Loucy (cell line): Measurements from ENCODE around the gene CLEC12A.

Experiments used
- H2AFZ ChIP-seq: fragments of 200-600 bp; sonication (generic); 2 replicates; pipeline ENCODE4 v1.6.0; 2016; ENCODE audit warnings: antibody characterized with exemption, mild to moderate bottlenecking, low read length, moderate library complexity
- H3F3A ChIP-seq: fragments of 200-600 bp; 2 replicates; pipeline ENCODE4 v1.6.0; 2016; ENCODE audit warnings: antibody characterized with exemption, low read depth, mild to moderate bottlenecking
- H3K27me3 ChIP-seq: fragments of 200-600 bp; sonication (generic); 2 replicates; pipeline ENCODE4 v1.6.1; 2014; ENCODE audit warnings: low read length, mild to moderate bottlenecking; ENCODE audit not compliant: insufficient read depth, poor library complexity, severe bottlenecking
- H3K36me3 ChIP-seq: fragments of 200-600 bp; sonication (generic); 2 replicates; pipeline ENCODE4 v1.6.1; 2016; ENCODE audit warnings: low read length; ENCODE audit not compliant: insufficient read depth
- H3K4me1 ChIP-seq: fragments of 200-600 bp; sonication (generic); 2 replicates; pipeline ENCODE4 v1.5.1; 2014; ENCODE audit warnings: low read length, mild to moderate bottlenecking; ENCODE audit not compliant: insufficient read depth, poor library complexity, severe bottlenecking
- H3K4me2 ChIP-seq: fragments of 200-600 bp; sonication (generic); 2 replicates; pipeline ENCODE4 v1.6.0; 2014; ENCODE audit warnings: antibody characterized with exemption, low read length, low read depth, mild to moderate bottlenecking; ENCODE audit not compliant: poor library complexity, severe bottlenecking
- H3K4me3 ChIP-seq: fragments of 200-600 bp; sonication (generic); 2 replicates; pipeline ENCODE4 v1.5.1; 2014; ENCODE audit warnings: low read length, mild to moderate bottlenecking, mixed read lengths; ENCODE audit not compliant: poor library complexity, severe bottlenecking
- H3K79me2 ChIP-seq: fragments of 200-600 bp; sonication (generic); 2 replicates; pipeline ENCODE4 v1.6.1; 2014; ENCODE audit warnings: low read length; ENCODE audit not compliant: insufficient read depth
- H3K9ac ChIP-seq: fragments of 200-600 bp; sonication (generic); 2 replicates; pipeline ENCODE4 v1.6.0; 2014; ENCODE audit warnings: mild to moderate bottlenecking, low read depth, low read length, moderate library complexity; ENCODE audit not compliant: poor library complexity, severe bottlenecking
- H3K9me2 ChIP-seq: fragments of 200-600 bp; sonication (generic); replicated peaks from 2 replicates; pipeline ENCODE4 v1.6.1; 2016; ENCODE audit warnings: low read depth, low read length, mixed read lengths
- H3K9me3 ChIP-seq: fragments of 200-600 bp; sonication (generic); 2 replicates; pipeline ENCODE4 v1.6.1; 2014; ENCODE audit warnings: mild to moderate bottlenecking, antibody characterized with exemption, low read length, low read depth; ENCODE audit not compliant: insufficient read depth
- H4K20me1 ChIP-seq: fragments of 200-600 bp; sonication (generic); 2 replicates; pipeline ENCODE4 v1.6.0; 2014; ENCODE audit warnings: antibody characterized with exemption, low read length, mild to moderate bottlenecking; ENCODE audit not compliant: insufficient read depth, poor library complexity, severe bottlenecking
- EZH2phosphoT487 ChIP-seq: fragments of 200-600 bp; IDR thresholded peaks from 2 replicates; pipeline ENCODE4 v1.6.1; 2018; ENCODE audit warnings: antibody characterized with exemption, mild to moderate bottlenecking, moderate library complexity, borderline replicate concordance
- TF ChIP-seq, protein P1 (sequence below): fragments of 200-600 bp; sonication (generic); conservative IDR thresholded peaks from 2 replicates; pipeline ENCODE4 v1.5.1; 2014; ENCODE audit warnings: mild to moderate bottlenecking, antibody characterized with exemption, low read length

CLEC12A gene

DNA sequence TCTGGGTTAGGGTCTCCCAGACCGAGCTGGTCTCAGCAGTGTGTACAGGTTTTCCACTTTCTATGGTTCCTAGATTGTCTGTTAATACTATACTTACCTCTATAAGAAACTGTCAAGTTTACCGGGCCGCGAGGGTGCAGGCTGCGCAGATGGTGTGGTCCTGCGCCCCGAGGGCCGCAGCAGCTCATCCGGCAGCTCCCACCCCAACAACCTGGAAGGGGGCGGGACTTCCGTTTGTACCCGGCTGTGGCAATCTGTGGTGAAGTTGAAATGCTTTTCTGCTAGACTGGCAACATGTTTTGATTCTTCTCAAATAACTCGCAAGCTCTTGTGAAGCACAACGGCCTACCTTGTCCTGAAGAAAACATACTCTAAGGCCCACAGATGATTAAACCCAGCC lies 59.2 kb downstream of the CLEC12A start, which contains the start of gene CLEC9A:
TSS of gene CLEC9A (plus strand) at position 237 of the 400 bp plus-strand sequence. CDS start 22,006 bp downstream, outside the sequence.
- Histone ChIP-seq H3K9ac (no peak within 1 kb of the TSS), H3K79me2 (no peaks in the 10 kb centered on the region), H2AFZ (no peak within 1 kb of the TSS), H3K9me2 (no peaks in the 10 kb centered on the region), H3K4me2 (no peak within 1 kb of the TSS), H3K36me3 (no peaks in the 10 kb centered on the region), H3K9me3 (no peaks in the 10 kb centered on the region), H3K27me3 (no peaks in the 10 kb centered on the region), H3F3A (no peaks in the 10 kb centered on the region), H4K20me1 (no peaks in the 10 kb centered on the region), H3K4me1 (no peaks in the 10 kb centered on the region), H3K4me3 (no peak within 1 kb of the TSS)
- TF ChIP-seq EZH2phosphoT487, result no peak
- TF ChIP-seq, protein P1, sequence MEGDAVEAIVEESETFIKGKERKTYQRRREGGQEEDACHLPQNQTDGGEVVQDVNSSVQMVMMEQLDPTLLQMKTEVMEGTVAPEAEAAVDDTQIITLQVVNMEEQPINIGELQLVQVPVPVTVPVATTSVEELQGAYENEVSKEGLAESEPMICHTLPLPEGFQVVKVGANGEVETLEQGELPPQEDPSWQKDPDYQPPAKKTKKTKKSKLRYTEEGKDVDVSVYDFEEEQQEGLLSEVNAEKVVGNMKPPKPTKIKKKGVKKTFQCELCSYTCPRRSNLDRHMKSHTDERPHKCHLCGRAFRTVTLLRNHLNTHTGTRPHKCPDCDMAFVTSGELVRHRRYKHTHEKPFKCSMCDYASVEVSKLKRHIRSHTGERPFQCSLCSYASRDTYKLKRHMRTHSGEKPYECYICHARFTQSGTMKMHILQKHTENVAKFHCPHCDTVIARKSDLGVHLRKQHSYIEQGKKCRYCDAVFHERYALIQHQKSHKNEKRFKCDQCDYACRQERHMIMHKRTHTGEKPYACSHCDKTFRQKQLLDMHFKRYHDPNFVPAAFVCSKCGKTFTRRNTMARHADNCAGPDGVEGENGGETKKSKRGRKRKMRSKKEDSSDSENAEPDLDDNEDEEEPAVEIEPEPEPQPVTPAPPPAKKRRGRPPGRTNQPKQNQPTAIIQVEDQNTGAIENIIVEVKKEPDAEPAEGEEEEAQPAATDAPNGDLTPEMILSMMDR, result no peak

DNA sequence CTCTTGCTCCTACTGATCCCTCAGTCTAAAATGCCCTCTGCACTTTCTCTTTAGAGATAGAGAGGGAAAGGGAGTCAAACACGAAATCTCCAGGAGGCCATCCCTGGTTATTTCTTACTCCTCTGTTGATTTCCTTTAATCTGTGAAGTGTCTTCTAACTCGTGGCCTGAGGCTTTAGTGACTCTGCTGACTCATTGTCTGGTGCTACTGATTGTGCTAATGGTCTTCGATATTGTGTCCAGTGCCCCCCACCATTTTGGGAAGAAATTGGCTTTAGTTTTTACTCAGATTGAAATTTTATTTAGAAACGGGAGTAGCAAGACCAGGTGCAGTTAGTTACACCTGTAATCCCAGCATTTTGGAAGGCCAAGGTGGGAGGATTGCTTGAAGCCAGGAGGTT lies 60.1 kb downstream of the CLEC12A start:
- Histone ChIP-seq H3K27me3 (no peaks in the 10 kb centered on the region), H3K4me1 (no peaks in the 10 kb centered on the region), H4K20me1 (no peaks in the 10 kb centered on the region), H3K9ac (no peak overlapping the region), H3K4me2 (no peak overlapping the region), H3K9me2 (no peaks in the 10 kb centered on the region), H3K79me2 (no peaks in the 10 kb centered on the region), H3K4me3 (no peak overlapping the region), H2AFZ (no peak overlapping the region), H3K9me3 (no peaks in the 10 kb centered on the region), H3F3A (no peaks in the 10 kb centered on the region), H3K36me3 (no peaks in the 10 kb centered on the region)
- TF ChIP-seq EZH2phosphoT487, result no peak
- TF ChIP-seq, protein P1, result no peak

DNA sequence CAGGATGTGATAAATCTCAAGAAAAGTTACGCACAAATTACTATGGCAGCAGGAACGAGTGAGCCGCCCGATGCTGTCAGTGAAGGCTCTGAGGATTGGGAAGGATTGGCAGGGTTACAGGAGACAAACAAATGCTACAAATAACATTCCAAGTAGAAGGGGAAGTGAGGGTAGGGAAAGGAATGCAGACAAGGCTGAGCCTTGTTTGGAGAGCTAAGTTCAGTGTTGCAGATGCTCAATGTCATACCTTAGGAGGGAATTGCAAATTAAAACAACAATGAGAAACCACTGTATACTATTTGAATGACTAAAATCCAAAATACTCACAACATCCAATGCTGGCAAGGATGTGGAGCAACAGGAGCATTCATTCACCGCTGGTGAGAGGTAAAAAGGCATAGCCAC lies 60.6 kb downstream of the CLEC12A start:
- no peaks in the 10 kb centered on the region for H3K9me2 ChIP-seq
- no peaks in the 10 kb centered on the region for H3K79me2 ChIP-seq
- no peaks in the 10 kb centered on the region for H4K20me1 ChIP-seq
- TF ChIP-seq EZH2phosphoT487, result no peak
- TF ChIP-seq, protein P1, result no peak
- H3K4me3 ChIP-seq, result no peak overlapping the region
- H2AFZ ChIP-seq, result no peak overlapping the region
- H3K4me2 ChIP-seq, result no peak overlapping the region
- H3K4me1 ChIP-seq, result no peaks in the 10 kb centered on the region
- no peaks in the 10 kb centered on the region for H3K27me3 ChIP-seq
- no peaks in the 10 kb centered on the region for H3F3A ChIP-seq
- no peaks in the 10 kb centered on the region for H3K36me3 ChIP-seq
- no peak overlapping the region for H3K9ac ChIP-seq
- no peaks in the 10 kb centered on the region for H3K9me3 ChIP-seq
